Panc1 (cell line): ENCODE measurements around the gene SCAF4.

ENCODE experiments used
- POLR2AphosphoS5 ChIP-seq: IDR thresholded peaks from 2 replicates; pipeline ENCODE4 v1.6.1; 2012; ENCODE audit warnings: mild to moderate bottlenecking, low read depth, low read length, moderate library complexity
- SIN3A ChIP-seq: IDR thresholded peaks from 2 replicates; pipeline ENCODE4 v1.6.1; 2012; ENCODE audit warnings: low read depth, mild to moderate bottlenecking, low read length, moderate library complexity, borderline replicate concordance; ENCODE audit not compliant: insufficient read depth
- TCF7L2 ChIP-seq: IDR thresholded peaks from 2 replicates; pipeline ENCODE4 v1.6.1; 2011; ENCODE audit warnings: mild to moderate bottlenecking, low read depth, low read length, inconsistent platforms
- TF ChIP-seq, protein P1 (sequence below): fragments of 450-650 bp; IDR thresholded peaks from 2 replicates; pipeline ENCODE4 v1.5.1; 2017; ENCODE audit warnings: mild to moderate bottlenecking
- TF ChIP-seq, protein P2 (sequence below), 2 experiments: IDR thresholded peaks; 2 replicates each; pipeline ENCODE4 v1.6.1; 2011 to 2012; ENCODE audit warnings: low read depth in 2 of 2, control low read depth in 1 of 2, low read length in 1 of 2, mild to moderate bottlenecking in 1 of 2, moderate library complexity in 1 of 2; ENCODE audit not compliant: insufficient read depth in 1 of 2

DNA sequence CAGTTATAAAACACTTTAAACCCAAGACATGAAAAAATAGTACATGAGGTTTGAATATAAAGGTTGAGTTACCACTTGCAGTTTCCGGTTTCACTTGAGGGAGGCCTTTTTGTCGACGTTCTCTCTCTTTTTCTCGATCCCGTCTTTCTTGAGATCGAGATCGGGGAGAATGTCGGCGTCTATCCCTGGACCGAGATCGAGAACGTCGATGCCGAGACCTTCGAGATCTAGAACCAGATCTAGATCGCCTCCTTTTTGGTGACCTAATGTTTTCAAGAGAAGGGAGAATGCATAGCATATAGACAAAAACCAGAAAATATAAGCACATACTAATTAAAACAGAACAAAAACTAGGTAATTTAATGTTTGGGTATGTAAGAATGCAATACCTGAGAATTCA, 38.7 kb downstream of the SCAF4 start:
- TF ChIP-seq, protein P1, sequence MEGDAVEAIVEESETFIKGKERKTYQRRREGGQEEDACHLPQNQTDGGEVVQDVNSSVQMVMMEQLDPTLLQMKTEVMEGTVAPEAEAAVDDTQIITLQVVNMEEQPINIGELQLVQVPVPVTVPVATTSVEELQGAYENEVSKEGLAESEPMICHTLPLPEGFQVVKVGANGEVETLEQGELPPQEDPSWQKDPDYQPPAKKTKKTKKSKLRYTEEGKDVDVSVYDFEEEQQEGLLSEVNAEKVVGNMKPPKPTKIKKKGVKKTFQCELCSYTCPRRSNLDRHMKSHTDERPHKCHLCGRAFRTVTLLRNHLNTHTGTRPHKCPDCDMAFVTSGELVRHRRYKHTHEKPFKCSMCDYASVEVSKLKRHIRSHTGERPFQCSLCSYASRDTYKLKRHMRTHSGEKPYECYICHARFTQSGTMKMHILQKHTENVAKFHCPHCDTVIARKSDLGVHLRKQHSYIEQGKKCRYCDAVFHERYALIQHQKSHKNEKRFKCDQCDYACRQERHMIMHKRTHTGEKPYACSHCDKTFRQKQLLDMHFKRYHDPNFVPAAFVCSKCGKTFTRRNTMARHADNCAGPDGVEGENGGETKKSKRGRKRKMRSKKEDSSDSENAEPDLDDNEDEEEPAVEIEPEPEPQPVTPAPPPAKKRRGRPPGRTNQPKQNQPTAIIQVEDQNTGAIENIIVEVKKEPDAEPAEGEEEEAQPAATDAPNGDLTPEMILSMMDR = no peak
- TF ChIP-seq TCF7L2 (no peak), POLR2AphosphoS5 (no peak), SIN3A (no peak)
- TF ChIP-seq, protein P2, sequence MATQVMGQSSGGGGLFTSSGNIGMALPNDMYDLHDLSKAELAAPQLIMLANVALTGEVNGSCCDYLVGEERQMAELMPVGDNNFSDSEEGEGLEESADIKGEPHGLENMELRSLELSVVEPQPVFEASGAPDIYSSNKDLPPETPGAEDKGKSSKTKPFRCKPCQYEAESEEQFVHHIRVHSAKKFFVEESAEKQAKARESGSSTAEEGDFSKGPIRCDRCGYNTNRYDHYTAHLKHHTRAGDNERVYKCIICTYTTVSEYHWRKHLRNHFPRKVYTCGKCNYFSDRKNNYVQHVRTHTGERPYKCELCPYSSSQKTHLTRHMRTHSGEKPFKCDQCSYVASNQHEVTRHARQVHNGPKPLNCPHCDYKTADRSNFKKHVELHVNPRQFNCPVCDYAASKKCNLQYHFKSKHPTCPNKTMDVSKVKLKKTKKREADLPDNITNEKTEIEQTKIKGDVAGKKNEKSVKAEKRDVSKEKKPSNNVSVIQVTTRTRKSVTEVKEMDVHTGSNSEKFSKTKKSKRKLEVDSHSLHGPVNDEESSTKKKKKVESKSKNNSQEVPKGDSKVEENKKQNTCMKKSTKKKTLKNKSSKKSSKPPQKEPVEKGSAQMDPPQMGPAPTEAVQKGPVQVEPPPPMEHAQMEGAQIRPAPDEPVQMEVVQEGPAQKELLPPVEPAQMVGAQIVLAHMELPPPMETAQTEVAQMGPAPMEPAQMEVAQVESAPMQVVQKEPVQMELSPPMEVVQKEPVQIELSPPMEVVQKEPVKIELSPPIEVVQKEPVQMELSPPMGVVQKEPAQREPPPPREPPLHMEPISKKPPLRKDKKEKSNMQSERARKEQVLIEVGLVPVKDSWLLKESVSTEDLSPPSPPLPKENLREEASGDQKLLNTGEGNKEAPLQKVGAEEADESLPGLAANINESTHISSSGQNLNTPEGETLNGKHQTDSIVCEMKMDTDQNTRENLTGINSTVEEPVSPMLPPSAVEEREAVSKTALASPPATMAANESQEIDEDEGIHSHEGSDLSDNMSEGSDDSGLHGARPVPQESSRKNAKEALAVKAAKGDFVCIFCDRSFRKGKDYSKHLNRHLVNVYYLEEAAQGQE (IDR thresholded peaks at IDR 0.05; ENCODE audit: insufficient read depth in 1 of 2, low read depth in 2 of 2, low read length in 1 of 2) = no peak
